IMR-90 (cell line): ENCODE results near the gene ACOT7.

Experiments
- POLR2A ChIP-seq: IDR thresholded peaks from 2 replicates; pipeline ENCODE4 v1.6.1; 2012; ENCODE audit warnings: mild to moderate bottlenecking, low read depth, low read length
- RCOR1 ChIP-seq: IDR thresholded peaks from 2 replicates; pipeline ENCODE4 v1.6.1; 2012; ENCODE audit warnings: mild to moderate bottlenecking, low read length, improper control_type of control experiment; ENCODE audit not compliant: insufficient replicate concordance
- TF ChIP-seq, protein P1 (sequence below): conservative IDR thresholded peaks from 2 replicates; pipeline ENCODE4 v1.5.1; 2012; ENCODE audit warnings: mild to moderate bottlenecking, low read depth, low read length, improper control_type of control experiment
- TF ChIP-seq, protein P2 (sequence below): fragments of 150-350 bp; IDR thresholded peaks from 2 replicates; pipeline ENCODE4 v1.6.1; 2017; ENCODE audit warnings: mild to moderate bottlenecking, antibody characterized with exemption, low read length, low read depth

DNA sequence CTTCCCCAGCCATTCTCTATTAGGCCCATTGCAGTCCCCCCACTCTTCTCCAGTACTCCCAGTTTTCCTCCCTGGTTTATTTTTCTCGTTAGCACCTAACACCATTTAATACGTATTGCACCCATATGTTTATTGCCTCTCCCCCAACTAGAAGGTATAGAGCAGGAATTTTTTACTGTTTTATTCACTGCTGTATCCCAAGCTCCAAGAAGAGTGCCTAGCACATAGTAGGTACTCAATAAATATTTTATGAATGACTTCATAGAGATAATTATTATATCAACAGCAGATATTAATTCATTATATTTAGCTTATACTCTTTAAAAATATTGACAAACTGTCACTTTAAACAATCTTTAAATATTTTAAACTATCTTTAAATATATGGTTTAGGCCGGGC is 5.7 kb upstream of the ACOT7 start:
- TF ChIP-seq POLR2A = no peak
- TF ChIP-seq, protein P1, sequence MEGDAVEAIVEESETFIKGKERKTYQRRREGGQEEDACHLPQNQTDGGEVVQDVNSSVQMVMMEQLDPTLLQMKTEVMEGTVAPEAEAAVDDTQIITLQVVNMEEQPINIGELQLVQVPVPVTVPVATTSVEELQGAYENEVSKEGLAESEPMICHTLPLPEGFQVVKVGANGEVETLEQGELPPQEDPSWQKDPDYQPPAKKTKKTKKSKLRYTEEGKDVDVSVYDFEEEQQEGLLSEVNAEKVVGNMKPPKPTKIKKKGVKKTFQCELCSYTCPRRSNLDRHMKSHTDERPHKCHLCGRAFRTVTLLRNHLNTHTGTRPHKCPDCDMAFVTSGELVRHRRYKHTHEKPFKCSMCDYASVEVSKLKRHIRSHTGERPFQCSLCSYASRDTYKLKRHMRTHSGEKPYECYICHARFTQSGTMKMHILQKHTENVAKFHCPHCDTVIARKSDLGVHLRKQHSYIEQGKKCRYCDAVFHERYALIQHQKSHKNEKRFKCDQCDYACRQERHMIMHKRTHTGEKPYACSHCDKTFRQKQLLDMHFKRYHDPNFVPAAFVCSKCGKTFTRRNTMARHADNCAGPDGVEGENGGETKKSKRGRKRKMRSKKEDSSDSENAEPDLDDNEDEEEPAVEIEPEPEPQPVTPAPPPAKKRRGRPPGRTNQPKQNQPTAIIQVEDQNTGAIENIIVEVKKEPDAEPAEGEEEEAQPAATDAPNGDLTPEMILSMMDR = no peak
- TF ChIP-seq RCOR1 = no peak
- TF ChIP-seq, protein P2, sequence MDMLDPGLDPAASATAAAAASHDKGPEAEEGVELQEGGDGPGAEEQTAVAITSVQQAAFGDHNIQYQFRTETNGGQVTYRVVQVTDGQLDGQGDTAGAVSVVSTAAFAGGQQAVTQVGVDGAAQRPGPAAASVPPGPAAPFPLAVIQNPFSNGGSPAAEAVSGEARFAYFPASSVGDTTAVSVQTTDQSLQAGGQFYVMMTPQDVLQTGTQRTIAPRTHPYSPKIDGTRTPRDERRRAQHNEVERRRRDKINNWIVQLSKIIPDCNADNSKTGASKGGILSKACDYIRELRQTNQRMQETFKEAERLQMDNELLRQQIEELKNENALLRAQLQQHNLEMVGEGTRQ = no peak
